Endothelial cell of umbilical vein (primary cell): ENCODE measurements around the gene PKN2.

ENCODE experiments used
- FOS ChIP-seq: IDR thresholded peaks from 2 replicates; pipeline ENCODE4 v1.6.1; 2011; ENCODE audit warnings: mild to moderate bottlenecking, low read length, moderate library complexity, borderline replicate concordance; ENCODE audit not compliant: insufficient read depth
- JUN ChIP-seq: IDR thresholded peaks from 2 replicates; pipeline ENCODE4 v1.6.1; 2011; ENCODE audit warnings: borderline replicate concordance, low read depth; ENCODE audit not compliant: insufficient read length, insufficient read depth
- POLR2A ChIP-seq: IDR thresholded peaks from 2 replicates; pipeline ENCODE4 v1.6.1; 2012; ENCODE audit warnings: low read depth, mild to moderate bottlenecking, control low read depth, low read length
- TF ChIP-seq, protein P1 (sequence below): IDR thresholded peaks from 2 replicates; pipeline ENCODE4 v1.6.1; 2011; ENCODE audit not compliant: insufficient read depth, insufficient read length
- TF ChIP-seq, protein P2 (sequence below), 2 donors: IDR thresholded peaks; 1 replicate in 1 of 2; 2 replicates in 1 of 2; pipeline ENCODE4 v1.5.1; 2011; ENCODE audit warnings: low read length in 2 of 2, mild to moderate bottlenecking in 2 of 2, moderate library complexity in 2 of 2, control low read depth in 1 of 2, inconsistent platforms in 1 of 2, low read depth in 1 of 2; ENCODE audit not compliant: insufficient read depth in 1 of 2; ENCODE audit errors: extremely low read depth in 1 of 2

DNA sequence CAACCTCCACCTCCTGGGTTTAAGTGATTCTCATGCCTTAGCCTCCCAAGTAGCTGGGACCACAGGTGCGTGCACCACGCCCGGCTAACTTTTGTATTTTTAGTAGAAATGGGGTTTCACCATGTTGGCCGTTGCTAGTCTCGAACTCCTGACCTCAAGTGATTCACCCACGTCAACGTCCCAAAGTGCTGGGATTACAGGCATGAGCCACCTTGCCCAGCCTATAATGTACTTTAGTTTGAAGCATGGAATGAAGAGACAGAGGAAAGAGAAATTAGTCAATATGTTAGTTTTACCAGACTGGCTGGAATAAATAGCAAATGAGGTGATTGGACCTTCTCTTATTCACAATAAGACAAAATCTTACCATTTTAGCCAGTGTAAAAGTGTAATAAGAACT lies 118.3 kb downstream of the PKN2 start:
- TF ChIP-seq, protein P1, sequence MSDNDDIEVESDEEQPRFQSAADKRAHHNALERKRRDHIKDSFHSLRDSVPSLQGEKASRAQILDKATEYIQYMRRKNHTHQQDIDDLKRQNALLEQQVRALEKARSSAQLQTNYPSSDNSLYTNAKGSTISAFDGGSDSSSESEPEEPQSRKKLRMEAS, result no peak
- TF ChIP-seq, protein P2, sequence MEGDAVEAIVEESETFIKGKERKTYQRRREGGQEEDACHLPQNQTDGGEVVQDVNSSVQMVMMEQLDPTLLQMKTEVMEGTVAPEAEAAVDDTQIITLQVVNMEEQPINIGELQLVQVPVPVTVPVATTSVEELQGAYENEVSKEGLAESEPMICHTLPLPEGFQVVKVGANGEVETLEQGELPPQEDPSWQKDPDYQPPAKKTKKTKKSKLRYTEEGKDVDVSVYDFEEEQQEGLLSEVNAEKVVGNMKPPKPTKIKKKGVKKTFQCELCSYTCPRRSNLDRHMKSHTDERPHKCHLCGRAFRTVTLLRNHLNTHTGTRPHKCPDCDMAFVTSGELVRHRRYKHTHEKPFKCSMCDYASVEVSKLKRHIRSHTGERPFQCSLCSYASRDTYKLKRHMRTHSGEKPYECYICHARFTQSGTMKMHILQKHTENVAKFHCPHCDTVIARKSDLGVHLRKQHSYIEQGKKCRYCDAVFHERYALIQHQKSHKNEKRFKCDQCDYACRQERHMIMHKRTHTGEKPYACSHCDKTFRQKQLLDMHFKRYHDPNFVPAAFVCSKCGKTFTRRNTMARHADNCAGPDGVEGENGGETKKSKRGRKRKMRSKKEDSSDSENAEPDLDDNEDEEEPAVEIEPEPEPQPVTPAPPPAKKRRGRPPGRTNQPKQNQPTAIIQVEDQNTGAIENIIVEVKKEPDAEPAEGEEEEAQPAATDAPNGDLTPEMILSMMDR (IDR thresholded peaks at IDR 0.05; ENCODE audit: extremely low read depth in 1 of 2, insufficient read depth in 1 of 2, low read depth in 1 of 2, low read length in 2 of 2), result no peak
- TF ChIP-seq POLR2A, result no peak
- no peak for TF ChIP-seq FOS
- TF ChIP-seq JUN, result no peak
